Measurements from ENCODE around the gene ITIH2. TPM values are rescaled to one million over a fixed set of nuclear protein-coding genes. Genes with fewer than 3 reads are reported as not detected.
"Not testable (repeated sequence)": the region's sequence is repeated elsewhere in the genome, so short reads cannot be mapped to it uniquely, and the experiment has no call there.

ITIH2 gene
- total RNA-seq, 2 experiments from 2014 or later: not detected

DNA sequence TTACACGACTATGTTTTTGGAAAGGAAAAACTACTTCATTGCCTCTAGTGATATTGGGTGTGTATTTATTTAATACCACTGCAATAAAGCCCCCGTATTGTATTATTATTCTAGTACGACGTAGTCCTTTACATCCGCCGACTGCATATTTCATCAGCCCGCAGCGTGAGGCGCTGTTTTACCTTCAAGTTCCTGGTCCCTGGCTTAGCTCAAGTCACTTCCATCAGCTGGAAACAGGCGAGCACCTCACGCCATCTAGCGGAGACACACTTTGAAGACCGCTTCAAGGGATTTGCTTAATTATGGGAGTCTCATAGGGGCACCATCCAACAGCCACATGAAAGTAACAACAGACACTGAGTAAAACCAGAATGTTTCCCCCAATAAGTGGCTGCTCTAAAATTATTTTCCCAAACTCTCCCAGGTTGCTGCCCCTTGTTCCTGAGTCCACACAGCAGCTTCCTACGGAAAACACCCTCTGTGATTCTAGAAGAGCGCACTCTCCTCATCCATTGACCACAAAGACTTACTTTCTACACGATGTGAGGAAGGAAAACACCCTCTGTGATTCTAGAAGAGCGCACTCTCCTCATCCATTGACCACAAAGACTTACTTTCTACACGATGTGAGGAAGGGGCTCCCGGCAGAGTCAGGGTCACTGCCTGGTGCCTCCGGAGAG lies 15.7 kb upstream of the ITIH2 start:
- POLR2A ChIA-PET: interaction anchor here (1.1 kb wide), 1 partner anchor 140 kb away, joined by 3 read pairs; no protein-coding TSS in a partner anchor

DNA sequence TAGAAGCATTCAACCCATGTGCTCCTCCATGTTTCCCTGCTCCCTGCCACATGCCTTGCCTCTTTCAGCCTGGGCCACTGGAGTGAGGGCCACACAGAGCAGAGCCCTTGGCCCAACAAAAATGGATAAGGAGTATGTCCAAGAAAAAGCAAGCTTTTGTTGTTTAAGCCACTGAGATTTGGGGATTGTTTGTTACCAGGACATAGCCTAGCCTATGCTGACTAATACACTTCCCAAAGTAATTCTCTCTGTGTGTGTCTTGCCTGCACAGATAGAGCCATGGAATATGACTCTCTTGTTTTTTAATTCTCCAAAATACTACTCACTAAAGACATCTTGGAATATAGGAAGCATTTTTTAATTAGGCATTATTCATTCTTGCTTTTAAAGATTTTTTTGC lies 13.5 kb upstream of the ITIH2 start:
- Mint-ChIP-seq H3K27me3 (no peaks in the 10 kb centered on the region), H3K4me3 (no peak overlapping the region), H3K4me1 (ENCODE audit: low read depth) (peaks cover 11% of the 10 kb centered on the region), H3K27ac (no peak overlapping the region), H3K36me3 (ENCODE audit: low read depth) (peaks cover 10% of the 10 kb centered on the region), H3K9me3 (peaks cover 21% of the 10 kb centered on the region)
- TF ChIP-seq, protein P1, sequence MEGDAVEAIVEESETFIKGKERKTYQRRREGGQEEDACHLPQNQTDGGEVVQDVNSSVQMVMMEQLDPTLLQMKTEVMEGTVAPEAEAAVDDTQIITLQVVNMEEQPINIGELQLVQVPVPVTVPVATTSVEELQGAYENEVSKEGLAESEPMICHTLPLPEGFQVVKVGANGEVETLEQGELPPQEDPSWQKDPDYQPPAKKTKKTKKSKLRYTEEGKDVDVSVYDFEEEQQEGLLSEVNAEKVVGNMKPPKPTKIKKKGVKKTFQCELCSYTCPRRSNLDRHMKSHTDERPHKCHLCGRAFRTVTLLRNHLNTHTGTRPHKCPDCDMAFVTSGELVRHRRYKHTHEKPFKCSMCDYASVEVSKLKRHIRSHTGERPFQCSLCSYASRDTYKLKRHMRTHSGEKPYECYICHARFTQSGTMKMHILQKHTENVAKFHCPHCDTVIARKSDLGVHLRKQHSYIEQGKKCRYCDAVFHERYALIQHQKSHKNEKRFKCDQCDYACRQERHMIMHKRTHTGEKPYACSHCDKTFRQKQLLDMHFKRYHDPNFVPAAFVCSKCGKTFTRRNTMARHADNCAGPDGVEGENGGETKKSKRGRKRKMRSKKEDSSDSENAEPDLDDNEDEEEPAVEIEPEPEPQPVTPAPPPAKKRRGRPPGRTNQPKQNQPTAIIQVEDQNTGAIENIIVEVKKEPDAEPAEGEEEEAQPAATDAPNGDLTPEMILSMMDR (IDR thresholded peaks at IDR 0.05): no peak
- ChIA-PET CTCF (interaction anchor here (6.4 kb wide), 1 partner anchor 165 kb away, joined by 124 read pairs; no protein-coding TSS in a partner anchor), POLR2A (no interaction called here)
- no peak for DNase-seq
- intact Hi-C loops (cut with micrococcal nuclease): no loop called here
- no peak for ATAC-seq

More for the DNA sequence above, 15.7 kb upstream of the ITIH2 start:
- Mint-ChIP-seq H3K27ac (peak overlapping the region; percentile 9), H3K36me3 (ENCODE audit: low read depth) (peaks cover 3% of the 10 kb centered on the region), H3K4me1 (ENCODE audit: low read depth) (peaks cover 11% of the 10 kb centered on the region), H3K27me3 (no peaks in the 10 kb centered on the region), H3K9me3 (peaks cover 13% of the 10 kb centered on the region), H3K4me3 (no peak overlapping the region)
- intact Hi-C loops (cut with micrococcal nuclease): loop anchor here (1.0 kb wide), 1 partner anchor 162 kb away; no protein-coding TSS in a partner anchor
- DNase-seq (peak; percentile 92), ATAC-seq (peak; percentile 94)
- CTCF ChIA-PET: interaction anchor here (0.6 to 6.4 kb wide), 50 partner anchors 8 to 845 kb away, joined by 3 to 124 read pairs (median 4); partner anchors contain the start of genes ATP5F1C, KIN and TAF3
- TF ChIP-seq, protein P1 (IDR thresholded peaks at IDR 0.05): peak; percentile 95

DNA sequence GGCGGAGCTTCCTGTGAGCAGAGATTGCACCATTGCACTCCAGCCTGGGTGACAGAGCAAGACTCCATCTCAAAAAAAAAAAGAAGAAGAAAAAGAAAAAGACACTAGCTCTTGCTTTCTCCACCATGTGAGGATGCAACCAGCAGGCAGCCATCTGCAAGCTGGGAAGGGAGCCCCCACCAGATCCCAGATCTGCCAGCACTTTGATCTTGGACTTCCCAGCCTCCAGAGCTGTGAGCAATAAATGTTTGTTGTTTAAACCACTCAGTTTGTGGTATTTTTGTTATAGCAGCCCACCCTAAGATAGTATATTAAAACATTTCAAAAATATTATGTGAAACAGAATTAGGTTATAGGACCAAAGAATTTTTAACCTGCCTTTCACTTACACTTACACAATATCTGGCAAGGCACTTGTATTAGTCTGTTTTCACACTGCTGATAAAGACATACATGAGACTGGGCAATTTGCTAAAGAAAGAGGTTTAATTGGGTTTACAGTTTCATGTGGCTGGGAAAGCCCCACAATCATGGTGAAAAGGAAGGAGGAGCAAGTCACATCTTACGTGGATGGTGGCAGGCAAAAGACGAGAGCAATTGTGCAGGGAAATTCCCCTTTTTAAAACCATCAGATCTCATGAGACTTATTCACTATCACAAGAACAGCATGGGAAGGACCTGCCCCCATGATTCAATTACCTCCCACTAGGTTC lies 12.1 kb upstream of the ITIH2 start:
- H3K4me3 Mint-ChIP-seq; intact Hi-C loops (cut with micrococcal nuclease); H3K27me3 Mint-ChIP-seq; POLR2A ChIA-PET; CTCF ChIA-PET: not testable (repeated sequence)
- peaks cover 10% of the 10 kb centered on the region for H3K36me3 Mint-ChIP-seq (ENCODE audit: low read depth)
- ATAC-seq: peak; percentile 44
- peak; percentile 35 for DNase-seq
- peak overlapping the region; percentile 50 for H3K27ac Mint-ChIP-seq
- peaks cover 21% of the 10 kb centered on the region for H3K9me3 Mint-ChIP-seq
- H3K4me1 Mint-ChIP-seq (ENCODE audit: low read depth): peaks cover 11% of the 10 kb centered on the region

DNA sequence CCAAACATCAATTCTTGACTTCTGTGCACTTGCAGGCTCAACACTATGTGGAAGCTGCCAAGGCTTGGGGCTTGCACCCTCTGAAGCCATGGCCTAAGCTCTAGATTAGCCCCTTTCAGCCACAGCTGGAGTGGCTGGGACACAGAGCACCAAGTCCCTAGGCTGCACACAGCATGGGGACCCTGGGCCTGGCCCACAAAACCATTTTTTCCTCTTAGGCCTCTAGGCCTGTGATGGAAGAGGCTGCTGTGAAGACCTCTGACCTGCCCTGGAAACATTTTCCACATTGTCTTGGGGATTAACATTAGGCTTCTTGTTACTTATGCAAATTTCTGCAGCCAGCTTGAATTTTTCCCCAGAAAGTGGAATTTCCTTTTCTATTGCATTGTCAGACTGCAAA lies 10.7 kb upstream of the ITIH2 start:
- H3K4me1 Mint-ChIP-seq (ENCODE audit: low read depth); POLR2A ChIA-PET; H3K27ac Mint-ChIP-seq; H3K4me3 Mint-ChIP-seq; intact Hi-C loops (cut with micrococcal nuclease); ATAC-seq; CTCF ChIA-PET; DNase-seq; H3K27me3 Mint-ChIP-seq: not testable (repeated sequence)
- H3K9me3 Mint-ChIP-seq: peaks cover 21% of the 10 kb centered on the region
- peaks cover 10% of the 10 kb centered on the region for H3K36me3 Mint-ChIP-seq (ENCODE audit: low read depth)

DNA sequence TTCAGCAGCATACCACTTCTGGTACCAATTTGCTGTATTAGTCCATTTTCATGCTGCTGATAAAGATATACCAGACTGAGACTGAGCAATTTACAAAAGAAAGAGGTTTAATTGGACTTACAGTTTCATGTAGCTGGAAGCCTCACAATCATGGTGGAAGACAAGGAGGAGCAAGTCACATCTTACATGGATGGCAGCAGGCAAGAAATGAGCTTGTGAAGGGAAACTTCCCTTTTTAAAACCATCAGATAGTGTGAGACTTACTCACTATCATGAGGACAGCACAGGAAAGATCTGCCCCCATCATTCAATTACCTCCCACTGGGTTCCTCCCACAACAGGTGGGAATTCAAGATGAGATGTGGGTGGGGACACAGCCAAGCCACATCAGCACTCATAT lies 9.9 kb upstream of the ITIH2 start:
- H3K27me3 Mint-ChIP-seq; H3K4me3 Mint-ChIP-seq; DNase-seq; H3K4me1 Mint-ChIP-seq (ENCODE audit: low read depth); intact Hi-C loops (cut with micrococcal nuclease); ATAC-seq; POLR2A ChIA-PET; H3K27ac Mint-ChIP-seq: not testable (repeated sequence)
- Mint-ChIP-seq H3K36me3 (ENCODE audit: low read depth) (peaks cover 10% of the 10 kb centered on the region), H3K9me3 (peaks cover 21% of the 10 kb centered on the region)
- CTCF ChIA-PET: interaction anchor here (1.2 kb wide), 1 partner anchor 168 kb away, joined by 4 read pairs; no protein-coding TSS in a partner anchor

DNA sequence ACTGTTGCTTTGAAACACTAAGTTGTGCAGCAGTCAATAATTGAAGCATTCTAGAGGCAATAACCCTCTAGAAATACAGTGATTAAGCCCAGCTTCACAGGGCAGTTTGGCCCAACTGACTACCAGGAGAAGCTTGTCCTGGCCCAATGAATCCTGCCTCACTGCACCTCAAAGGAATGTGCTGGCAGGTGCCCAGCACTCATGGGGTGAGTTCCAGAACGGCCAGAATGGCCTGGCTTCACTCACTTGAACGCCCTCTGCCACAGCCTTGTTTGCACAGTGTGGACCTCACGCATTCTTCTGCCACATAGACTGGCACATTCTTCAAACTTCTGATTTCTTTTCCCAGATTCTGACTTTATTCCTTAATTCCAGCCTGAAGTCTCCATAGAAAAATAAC lies 6.6 kb upstream of the ITIH2 start:
- POLR2A ChIA-PET: no interaction called here
- ATAC-seq (no peak), DNase-seq (no peak)
- Mint-ChIP-seq H3K27me3 (peaks cover 7% of the 10 kb centered on the region), H3K36me3 (ENCODE audit: low read depth) (peaks cover 7% of the 10 kb centered on the region), H3K27ac (no peak overlapping the region), H3K9me3 (peaks cover 11% of the 10 kb centered on the region), H3K4me3 (no peak overlapping the region), H3K4me1 (ENCODE audit: low read depth) (peaks cover under 1% of the 10 kb centered on the region)
- CTCF ChIA-PET: no interaction called here
- TF ChIP-seq, protein P1 (IDR thresholded peaks at IDR 0.05): no peak
- intact Hi-C loops (cut with micrococcal nuclease): no loop called here

Measured in activated CD8-positive, alpha-beta T cell treated with anti-CD3 and anti-CD28 coated beads for 36 hours (primary cell).